HG03108 (cell line): ENCODE data around the gene ULK4.
"Not testable (repeated sequence)": the region's sequence is repeated elsewhere in the genome, so short reads cannot be mapped to it uniquely, and the experiment has no call there.

Source experiments
- ATAC-seq: cut with Tn5 transposase; IDR thresholded peaks from one replicate; pipeline ENCODE4 v1.9.1; 2021; ENCODE audit warnings: moderate library complexity; ENCODE audit not compliant: unreplicated experiment

The ULK4 gene

GRCh38 chr3:41874022-41874421, 87.9 kb downstream of the ULK4 start:
- ATAC-seq, result no peak

GRCh38 chr3:41872157-41872556, 89.7 kb downstream of the ULK4 start:
- no peak for ATAC-seq

- no peak for ATAC-seq
Measured at GRCh38 chr3:41867533-41867932, 94.4 kb downstream of the ULK4 start.

- no peak for ATAC-seq
Measured at GRCh38 chr3:41866298-41866697, 95.6 kb downstream of the ULK4 start.

GRCh38 chr3:41863024-41863423, 98.9 kb downstream of the ULK4 start:
- ATAC-seq, result no peak

- ATAC-seq, result not testable (repeated sequence)
Measured at GRCh38 chr3:41860489-41860888, 101.4 kb downstream of the ULK4 start.

GRCh38 chr3:41854956-41855355, 106.9 kb downstream of the ULK4 start:
- no peak for ATAC-seq

GRCh38 chr3:41853540-41854196, 108.2 kb downstream of the ULK4 start:
- no peak for ATAC-seq

- no peak for ATAC-seq
Measured at GRCh38 chr3:41848753-41849574, 112.9 kb downstream of the ULK4 start.

GRCh38 chr3:41847679-41848078, 114.2 kb downstream of the ULK4 start:
- no peak for ATAC-seq

GRCh38 chr3:41846850-41847249, 115.1 kb downstream of the ULK4 start:
- ATAC-seq, result no peak

GRCh38 chr3:41845826-41846225, 116.1 kb downstream of the ULK4 start:
- no peak for ATAC-seq

- ATAC-seq, result not testable (repeated sequence)
Measured at GRCh38 chr3:41844256-41844655, 117.6 kb downstream of the ULK4 start.

GRCh38 chr3:41840936-41841668, 120.8 kb downstream of the ULK4 start:
- not testable (repeated sequence) for ATAC-seq

GRCh38 chr3:41836360-41837134, 125.4 kb downstream of the ULK4 start:
- no peak for ATAC-seq

- ATAC-seq, result no peak
Measured at GRCh38 chr3:41833628-41834027, 128.3 kb downstream of the ULK4 start.

GRCh38 chr3:41819236-41819635, 142.7 kb downstream of the ULK4 start:
- ATAC-seq, result no peak

- no peak for ATAC-seq
Measured at GRCh38 chr3:41808618-41809017, 153.3 kb downstream of the ULK4 start.

GRCh38 chr3:41808152-41808551, 153.8 kb downstream of the ULK4 start:
- no peak for ATAC-seq

GRCh38 chr3:41794748-41795589, 166.9 kb downstream of the ULK4 start:
- ATAC-seq, result no peak
